SK-N-SH (cell line): Measurements from ENCODE around the gene THBS2. TPM values are rescaled to one million over a fixed set of nuclear protein-coding genes. Genes with fewer than 3 reads are reported as not detected.

ENCODE experiments used
- CTCF ChIA-PET: fragments of 300-600, 350-600 bp; formaldehyde crosslinking; extraction: SDS; loops from one replicate; lab custom pipeline; 2021; lab: Yijun Ruan, JAX
- POLR2A ChIA-PET: fragments of 350-600 bp; sonication (Branson Sonifier 250); formaldehyde crosslinking; extraction: SDS; loops from one replicate; lab custom pipeline; 2020; ENCODE audit warnings: antibody characterized with exemption, inconsistent platforms; lab: Yijun Ruan, JAX
- DNase-seq: peaks from one replicate; pipeline ENCODE4 v3.0.0; 2012
- H2AFZ ChIP-seq: fragments of 200-600 bp; sonication (generic); 2 replicates; pipeline ENCODE4 v1.8.1; 2016; ENCODE audit warnings: antibody characterized with exemption, mild to moderate bottlenecking, low read depth
- H3F3A ChIP-seq: fragments of 200-600 bp; sonication (generic); replicated peaks from 2 replicates; pipeline ENCODE3; 2016; ENCODE audit warnings: antibody characterized with exemption, mild to moderate bottlenecking; ENCODE audit not compliant: insufficient read depth
- H3K27ac ChIP-seq, 2 experiments: fragments of 200-500 bp in 1 of 2; fragments of 200-600 bp in 1 of 2; sonication (Bioruptor generic) in 1 of 2; sonication (generic), shearing (Covaris generic) in 1 of 2; 2 replicates each; pipeline versions ENCODE4 v1.5.1 to v1.6.1; 2014 to 2016; ENCODE audit warnings: low read depth in 2 of 2, inconsistent platforms in 1 of 2, low read length in 1 of 2, mild to moderate bottlenecking in 1 of 2, mixed read lengths in 1 of 2
- H3K27me3 ChIP-seq: fragments of 200-600 bp; sonication (generic), shearing (Covaris generic); 2 replicates; pipeline ENCODE4 v1.6.1; 2016; ENCODE audit warnings: mixed run types; ENCODE audit not compliant: insufficient read depth
- H3K36me3 ChIP-seq, 2 experiments: fragments of 200-500 bp in 1 of 2; fragments of 200-600 bp in 1 of 2; sonication (Bioruptor generic) in 1 of 2; sonication (generic) in 1 of 2; replicated peaks in 1 of 2; 2 replicates each; pipeline versions ENCODE3 to v1.5.1; 2014 to 2016; ENCODE audit warnings: low read length in 1 of 2, mild to moderate bottlenecking in 1 of 2; ENCODE audit not compliant: insufficient read depth in 2 of 2, control insufficient read depth in 1 of 2
- H3K4me1 ChIP-seq, 2 experiments: fragments of 200-500 bp in 1 of 2; fragments of 200-600 bp in 1 of 2; sonication (Bioruptor generic) in 1 of 2; sonication (generic), shearing (Covaris generic) in 1 of 2; 2 replicates each; pipeline versions ENCODE4 v1.5.1 to v1.6.1; 2014 to 2016; ENCODE audit warnings: low read depth in 1 of 2, low read length in 1 of 2, mixed run types in 1 of 2; ENCODE audit not compliant: insufficient read depth in 2 of 2, control insufficient read depth in 1 of 2
- H3K4me2 ChIP-seq: fragments of 200-600 bp; sonication (generic), shearing (Covaris generic); 2 replicates; pipeline ENCODE4 v1.6.1; 2017; ENCODE audit warnings: mixed run types
- H3K4me3 ChIP-seq, 2 experiments: fragments of 200-500 bp in 1 of 2; fragments of 200-600 bp in 1 of 2; sonication (Bioruptor generic) in 1 of 2; sonication (generic), shearing (Covaris generic) in 1 of 2; 2 replicates each; pipeline versions ENCODE4 v1.5.1 to v1.8.1; 2014 to 2016; ENCODE audit warnings: low read depth in 2 of 2, inconsistent platforms in 1 of 2, low read length in 1 of 2, mild to moderate bottlenecking in 1 of 2, mixed read lengths in 1 of 2, moderate library complexity in 1 of 2
- H3K79me2 ChIP-seq: fragments of 200-600 bp; sonication (generic); 2 replicates; pipeline ENCODE4 v1.8.1; 2017; ENCODE audit warnings: mild to moderate bottlenecking; ENCODE audit not compliant: insufficient read depth
- H3K9ac ChIP-seq: fragments of 200-600 bp; sonication (generic); 2 replicates; pipeline ENCODE4 v1.6.1; 2017; ENCODE audit warnings: mixed run types
- H3K9me2 ChIP-seq: fragments of 200-600 bp; sonication (generic); 2 replicates; pipeline ENCODE4 v1.6.1; 2017; ENCODE audit warnings: mixed run types
- H3K9me3 ChIP-seq: fragments of 200-600 bp; sonication (generic); 2 replicates; pipeline ENCODE4 v1.6.1; 2017; ENCODE audit warnings: mixed run types, mild to moderate bottlenecking, moderate library complexity
- H4K20me1 ChIP-seq: fragments of 200-600 bp; sonication (generic); 2 replicates; pipeline ENCODE4 v1.6.1; 2017; ENCODE audit warnings: mild to moderate bottlenecking, mixed run types; ENCODE audit not compliant: insufficient read depth
- CTCF ChIP-seq: fragments of 200-600 bp; sonication (generic); IDR thresholded peaks from 2 replicates; pipeline ENCODE4 v1.6.1; 2017; ENCODE audit warnings: antibody characterized with exemption, mild to moderate bottlenecking, moderate library complexity
- FOSL2 ChIP-seq: IDR thresholded peaks from 2 replicates; pipeline ENCODE4 v1.4.0; 2012; ENCODE audit warnings: low read depth, mild to moderate bottlenecking, moderate library complexity, borderline replicate concordance
- FOXJ3 ChIP-seq: sonication (generic); formaldehyde crosslinking; IDR thresholded peaks from 2 replicates; pipeline ENCODE4 v1.5.1; 2020; ENCODE audit warnings: mild to moderate bottlenecking, missing genetic modification reagents
- FOXM1 ChIP-seq: IDR thresholded peaks from 2 replicates; pipeline ENCODE4 v1.4.0; 2012; ENCODE audit warnings: low read depth, mild to moderate bottlenecking
- JUND ChIP-seq: IDR thresholded peaks from 2 replicates; pipeline ENCODE4 v1.4.0; 2012
- NFIC ChIP-seq: IDR thresholded peaks from 2 replicates; pipeline ENCODE4 v1.4.0; 2012; ENCODE audit warnings: borderline replicate concordance
- RFX5 ChIP-seq: IDR thresholded peaks from 2 replicates; pipeline ENCODE4 v1.6.1; 2012; ENCODE audit warnings: mild to moderate bottlenecking, improper control_type of control experiment, low read length
- SIN3A ChIP-seq: IDR thresholded peaks from 2 replicates; pipeline ENCODE4 v1.6.1; 2012; ENCODE audit warnings: low read depth, mild to moderate bottlenecking, low read length, moderate library complexity, borderline replicate concordance
- TCF12 ChIP-seq: IDR thresholded peaks from 2 replicates; pipeline ENCODE4 v1.4.0; 2012
- USF1 ChIP-seq: IDR thresholded peaks from 2 replicates; pipeline ENCODE4 v1.4.0; 2012; ENCODE audit warnings: low read depth, borderline replicate concordance
- YY1 ChIP-seq: IDR thresholded peaks from 2 replicates; pipeline ENCODE4 v1.4.0; 2012; ENCODE audit warnings: low read depth, mild to moderate bottlenecking
- ZBTB33 ChIP-seq: IDR thresholded peaks from 2 replicates; pipeline ENCODE4 v1.4.0; 2012; ENCODE audit warnings: low read depth, borderline replicate concordance
- WGBS: methylation state at CpG from one replicate; pipeline ENCODE4 v1.1.6; 2017; ENCODE audit warnings: low lambda C conversion rate; 5-methylcytosine and 5-hydroxymethylcytosine counted together
- polyA plus RNA-seq, 3 experiments: library from polyadenylated mRNA; depleted of rRNA; stranded (reverse); fragments of >200 nt; gene quantifications; 2 replicates each; pipeline ENCODE4 v1.2.3, GENCODE V29; 2012

Gene THBS2
- polyA plus RNA-seq, 1 of the 3 experiments (the other 2 are of a cell fraction): 166 TPM

- Histone ChIP-seq H3K9me3 (no peaks in the 10 kb centered on the region), H3F3A (no peaks in the 10 kb centered on the region), H3K4me3 (no peak overlapping the region), H2AFZ (no peak overlapping the region), H3K9ac (no peak overlapping the region), H3K4me2 (no peak overlapping the region), H3K79me2 (peaks cover 14% of the 10 kb centered on the region; the same call in 1 of the 2 replicates), H4K20me1 (peaks cover 4% of the 10 kb centered on the region; the same call in 1 of the 2 replicates), H3K4me1 (no peaks in the 10 kb centered on the region), H3K27me3 (no peaks in the 10 kb centered on the region), H3K27ac (no peak overlapping the region), H3K36me3 (peaks cover 5 to 37% of the 10 kb centered on the region in 2 experiments), H3K9me2 (no peaks in the 10 kb centered on the region)
- TF ChIP-seq JUND (no peak), FOXM1 (no peak), FOXJ3 (no peak), USF1 (no peak), ZBTB33 (no peak), SIN3A (no peak), TCF12 (no peak), FOSL2 (no peak), RFX5 (no peak), YY1 (no peak), CTCF (no peak), NFIC (no peak)
- DNase-seq: no peak
- ChIA-PET CTCF (no interaction called here), POLR2A (no interaction called here)
- 91% methylated on average over 23 of the region's 32 CpGs for WGBS
These were observed 11.8 kb downstream of the THBS2 start for GRCh38 chr6:169241688-169242350.
